Progenitor cell of endocrine pancreas (in vitro differentiated cells): ENCODE measurements around the gene SLC5A8. TPM values are rescaled to one million over a fixed set of nuclear protein-coding genes. Genes with fewer than 3 reads are reported as not detected.

Experiments used
- DNase-seq: peaks from one replicate; pipeline ENCODE4 v3.0.0; 2021; ENCODE audit warnings: low spot score; ENCODE audit not compliant: unreplicated experiment
- H3K27ac Mint-ChIP-seq: 2 replicates; pipeline ENCODE4 v1.8.0; 2021; ENCODE audit warnings: mild to moderate bottlenecking, moderate library complexity, mixed read lengths
- H3K27me3 Mint-ChIP-seq: 2 replicates; pipeline ENCODE4 v1.8.0; 2021; ENCODE audit warnings: mixed read lengths
- H3K36me3 Mint-ChIP-seq: 2 replicates; pipeline ENCODE4 v1.8.0; 2022; ENCODE audit warnings: mixed read lengths; ENCODE audit not compliant: insufficient read depth
- H3K4me1 Mint-ChIP-seq: 2 replicates; pipeline ENCODE4 v1.8.0; 2021; ENCODE audit warnings: low read depth, mixed read lengths
- H3K4me3 Mint-ChIP-seq: 2 replicates; pipeline ENCODE4 v1.8.0; 2021; ENCODE audit warnings: low read depth, mild to moderate bottlenecking, moderate library complexity, mixed read lengths
- H3K9me3 Mint-ChIP-seq: 2 replicates; pipeline ENCODE4 v1.8.0; 2021; ENCODE audit warnings: low read depth, mixed read lengths
- total RNA-seq: library from RNA; stranded (reverse); gene quantifications from 2 replicates; pipeline ENCODE4 v1.2.1, GENCODE V29; 2021
- TF ChIP-seq, protein P1 (sequence below): fragments of 200-600 bp; sonication (generic); IDR thresholded peaks from one replicate; pipeline ENCODE4 v1.5.0; 2021; ENCODE audit warnings: antibody characterized with exemption, mild to moderate bottlenecking; ENCODE audit not compliant: unreplicated experiment

SLC5A8 gene
- total RNA-seq, 1 donor from 2014 or later: 0.12 TPM

- no peaks in the 10 kb centered on the region for H3K4me1 Mint-ChIP-seq
- no peak overlapping the region for H3K4me3 Mint-ChIP-seq
- H3K27ac Mint-ChIP-seq: no peak overlapping the region
- H3K9me3 Mint-ChIP-seq: no peaks in the 10 kb centered on the region
- H3K36me3 Mint-ChIP-seq: no peaks in the 10 kb centered on the region
- DNase-seq: no peak
- no peaks in the 10 kb centered on the region for H3K27me3 Mint-ChIP-seq
- TF ChIP-seq, protein P1, sequence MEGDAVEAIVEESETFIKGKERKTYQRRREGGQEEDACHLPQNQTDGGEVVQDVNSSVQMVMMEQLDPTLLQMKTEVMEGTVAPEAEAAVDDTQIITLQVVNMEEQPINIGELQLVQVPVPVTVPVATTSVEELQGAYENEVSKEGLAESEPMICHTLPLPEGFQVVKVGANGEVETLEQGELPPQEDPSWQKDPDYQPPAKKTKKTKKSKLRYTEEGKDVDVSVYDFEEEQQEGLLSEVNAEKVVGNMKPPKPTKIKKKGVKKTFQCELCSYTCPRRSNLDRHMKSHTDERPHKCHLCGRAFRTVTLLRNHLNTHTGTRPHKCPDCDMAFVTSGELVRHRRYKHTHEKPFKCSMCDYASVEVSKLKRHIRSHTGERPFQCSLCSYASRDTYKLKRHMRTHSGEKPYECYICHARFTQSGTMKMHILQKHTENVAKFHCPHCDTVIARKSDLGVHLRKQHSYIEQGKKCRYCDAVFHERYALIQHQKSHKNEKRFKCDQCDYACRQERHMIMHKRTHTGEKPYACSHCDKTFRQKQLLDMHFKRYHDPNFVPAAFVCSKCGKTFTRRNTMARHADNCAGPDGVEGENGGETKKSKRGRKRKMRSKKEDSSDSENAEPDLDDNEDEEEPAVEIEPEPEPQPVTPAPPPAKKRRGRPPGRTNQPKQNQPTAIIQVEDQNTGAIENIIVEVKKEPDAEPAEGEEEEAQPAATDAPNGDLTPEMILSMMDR: no peak
Observed at GRCh38 chr12:101127521-101128219, 82.4 kb downstream of the SLC5A8 start.

GRCh38 chr12:101117842-101118241 is 92.2 kb downstream of the SLC5A8 start:
- no peaks in the 10 kb centered on the region for H3K36me3 Mint-ChIP-seq
- H3K4me3 Mint-ChIP-seq: no peak overlapping the region
- no peak overlapping the region for H3K27ac Mint-ChIP-seq
- DNase-seq: no peak
- peaks cover 4% of the 10 kb centered on the region for H3K9me3 Mint-ChIP-seq
- H3K27me3 Mint-ChIP-seq: no peaks in the 10 kb centered on the region
- no peaks in the 10 kb centered on the region for H3K4me1 Mint-ChIP-seq
- TF ChIP-seq, protein P1: no peak

GRCh38 chr12:101116911-101117310 is 93.1 kb downstream of the SLC5A8 start:
- no peak overlapping the region for H3K27ac Mint-ChIP-seq
- no peaks in the 10 kb centered on the region for H3K36me3 Mint-ChIP-seq
- H3K4me1 Mint-ChIP-seq: no peaks in the 10 kb centered on the region
- no peaks in the 10 kb centered on the region for H3K27me3 Mint-ChIP-seq
- no peak overlapping the region for H3K4me3 Mint-ChIP-seq
- DNase-seq: no peak
- TF ChIP-seq, protein P1: no peak
- H3K9me3 Mint-ChIP-seq: peaks cover 4% of the 10 kb centered on the region

- Mint-ChIP-seq H3K4me1 (peaks cover 2% of the 10 kb centered on the region), H3K9me3 (peaks cover 3% of the 10 kb centered on the region), H3K27me3 (no peaks in the 10 kb centered on the region), H3K36me3 (no peaks in the 10 kb centered on the region), H3K4me3 (no peak overlapping the region), H3K27ac (no peak overlapping the region)
- TF ChIP-seq, protein P1: no peak
- no peak for DNase-seq
Observed at GRCh38 chr12:101115326-101115725, 94.7 kb downstream of the SLC5A8 start.

GRCh38 chr12:101111441-101111840 is 98.6 kb downstream of the SLC5A8 start:
- no peak overlapping the region for H3K27ac Mint-ChIP-seq
- H3K36me3 Mint-ChIP-seq: no peaks in the 10 kb centered on the region
- H3K4me3 Mint-ChIP-seq: no peak overlapping the region
- H3K4me1 Mint-ChIP-seq: peaks cover 2% of the 10 kb centered on the region
- no peaks in the 10 kb centered on the region for H3K27me3 Mint-ChIP-seq
- H3K9me3 Mint-ChIP-seq: no peaks in the 10 kb centered on the region
- no peak for DNase-seq
- TF ChIP-seq, protein P1: no peak
